CD4-positive, alpha-beta T cell treated with Interleukin-15 for 4 hours (primary cell): ENCODE results near the gene STAB1.
A peak's percentile ranks its signal among the peaks of the same experiment; 100 is the strongest.
"Not testable (repeated sequence)": the region's sequence is repeated elsewhere in the genome, so short reads cannot be mapped to it uniquely, and the experiment has no call there.

Source experiments
- DNase-seq: peaks from one replicate; pipeline ENCODE4 v3.0.0-alpha.2; 2020; ENCODE audit warnings: low spot score

The STAB1 gene

DNA sequence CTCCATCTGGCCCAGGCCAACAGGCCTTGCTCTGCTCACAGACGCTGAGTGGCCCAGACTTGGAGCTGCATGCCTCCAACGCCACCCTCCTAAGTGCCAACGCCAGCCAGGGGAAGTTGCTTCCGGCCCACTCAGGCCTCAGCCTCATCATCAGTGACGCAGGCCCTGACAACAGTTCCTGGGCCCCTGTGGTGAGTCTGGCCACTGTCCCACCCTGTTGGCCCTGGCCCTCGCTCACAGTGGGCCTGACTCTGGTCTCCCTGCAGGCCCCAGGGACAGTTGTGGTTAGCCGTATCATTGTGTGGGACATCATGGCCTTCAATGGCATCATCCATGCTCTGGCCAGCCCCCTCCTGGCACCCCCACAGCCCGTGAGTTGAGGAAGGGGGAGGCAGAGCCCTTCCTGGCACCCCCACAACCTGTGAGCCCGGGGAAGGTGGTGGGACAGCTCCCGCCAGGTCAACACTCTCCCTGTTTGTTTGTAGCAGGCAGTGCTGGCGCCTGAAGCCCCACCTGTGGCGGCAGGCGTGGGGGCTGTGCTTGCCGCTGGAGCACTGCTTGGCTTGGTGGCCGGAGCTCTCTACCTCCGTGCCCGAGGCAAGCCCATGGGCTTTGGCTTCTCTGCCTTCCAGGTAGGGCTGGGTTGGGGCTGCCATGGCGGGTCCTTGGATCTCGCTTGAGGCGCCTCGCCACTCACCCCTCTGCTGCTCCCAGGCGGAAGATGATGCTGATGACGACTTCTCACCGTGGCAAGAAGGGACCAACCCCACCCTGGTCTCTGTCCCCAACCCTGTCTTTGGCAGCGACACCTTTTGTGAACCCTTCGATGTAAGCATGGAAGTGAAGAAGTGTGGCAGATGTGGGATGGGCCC is 28.5 kb downstream of the STAB1 start:
- DNase-seq, result no peak

DNA sequence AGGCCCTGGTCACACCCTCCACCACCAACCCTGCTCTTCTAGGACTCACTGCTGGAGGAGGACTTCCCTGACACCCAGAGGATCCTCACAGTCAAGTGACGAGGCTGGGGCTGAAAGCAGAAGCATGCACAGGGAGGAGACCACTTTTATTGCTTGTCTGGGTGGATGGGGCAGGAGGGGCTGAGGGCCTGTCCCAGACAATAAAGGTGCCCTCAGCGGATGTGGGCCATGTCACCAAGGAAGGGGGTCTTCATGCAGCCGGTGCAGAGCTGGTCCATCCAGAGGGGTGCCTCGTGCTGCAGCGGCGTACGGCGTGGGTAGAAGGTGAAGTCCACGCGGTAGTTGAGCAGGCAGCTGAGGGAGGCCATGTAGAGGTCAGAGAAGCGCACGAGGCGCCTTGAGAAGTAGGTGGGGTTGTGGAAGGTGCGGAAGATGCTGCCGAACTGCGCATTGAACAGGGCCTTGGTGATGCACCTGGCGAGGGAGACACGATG is 29.2 kb downstream of the STAB1 start:
- DNase-seq, result no peak

DNA sequence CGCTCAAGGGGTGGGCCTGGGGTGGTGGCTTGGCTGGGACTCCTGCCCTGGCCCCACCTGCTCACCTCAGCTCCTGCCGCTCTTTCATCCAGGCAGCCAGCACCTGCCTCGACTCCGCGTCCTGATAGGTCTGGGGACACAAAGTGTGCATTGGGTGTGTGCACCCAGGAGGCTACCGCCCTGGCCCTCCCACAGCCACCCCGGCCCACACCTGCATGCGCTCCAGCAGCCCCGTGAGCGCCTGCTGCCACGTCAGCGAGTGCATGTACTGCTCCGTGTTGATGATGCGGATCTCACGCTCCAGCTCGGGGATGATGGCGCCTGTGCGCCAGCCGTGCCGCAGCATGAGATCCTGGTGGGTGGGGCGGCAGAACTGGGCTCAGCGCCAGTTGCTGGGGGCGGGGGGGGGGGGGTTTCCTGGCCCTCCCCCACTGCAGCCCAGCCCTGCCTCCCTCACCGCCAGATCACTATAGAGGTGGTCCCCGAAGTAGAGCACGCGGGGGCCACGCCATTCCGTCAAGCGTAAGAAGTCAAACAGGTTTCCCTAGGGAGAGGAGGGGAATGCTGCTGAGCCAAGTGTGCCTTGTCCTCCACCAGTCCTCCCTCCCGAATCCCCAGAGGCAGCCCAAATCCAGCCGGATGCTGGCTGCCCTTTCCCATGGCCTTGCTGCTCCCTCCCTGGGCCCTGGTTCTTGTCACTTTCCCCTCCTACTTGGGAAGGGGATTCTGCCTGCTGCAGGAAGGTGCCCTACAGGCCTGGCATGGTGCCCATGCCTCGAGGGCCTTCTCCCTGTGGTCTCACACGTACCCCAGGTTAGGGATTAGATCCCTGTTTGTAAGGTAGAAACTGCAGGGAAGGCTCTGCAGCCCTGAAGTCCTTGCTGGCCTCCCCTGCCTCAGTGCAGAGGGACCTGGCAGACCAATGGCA is 29.9 kb downstream of the STAB1 start:
- DNase-seq, result no peak

DNA sequence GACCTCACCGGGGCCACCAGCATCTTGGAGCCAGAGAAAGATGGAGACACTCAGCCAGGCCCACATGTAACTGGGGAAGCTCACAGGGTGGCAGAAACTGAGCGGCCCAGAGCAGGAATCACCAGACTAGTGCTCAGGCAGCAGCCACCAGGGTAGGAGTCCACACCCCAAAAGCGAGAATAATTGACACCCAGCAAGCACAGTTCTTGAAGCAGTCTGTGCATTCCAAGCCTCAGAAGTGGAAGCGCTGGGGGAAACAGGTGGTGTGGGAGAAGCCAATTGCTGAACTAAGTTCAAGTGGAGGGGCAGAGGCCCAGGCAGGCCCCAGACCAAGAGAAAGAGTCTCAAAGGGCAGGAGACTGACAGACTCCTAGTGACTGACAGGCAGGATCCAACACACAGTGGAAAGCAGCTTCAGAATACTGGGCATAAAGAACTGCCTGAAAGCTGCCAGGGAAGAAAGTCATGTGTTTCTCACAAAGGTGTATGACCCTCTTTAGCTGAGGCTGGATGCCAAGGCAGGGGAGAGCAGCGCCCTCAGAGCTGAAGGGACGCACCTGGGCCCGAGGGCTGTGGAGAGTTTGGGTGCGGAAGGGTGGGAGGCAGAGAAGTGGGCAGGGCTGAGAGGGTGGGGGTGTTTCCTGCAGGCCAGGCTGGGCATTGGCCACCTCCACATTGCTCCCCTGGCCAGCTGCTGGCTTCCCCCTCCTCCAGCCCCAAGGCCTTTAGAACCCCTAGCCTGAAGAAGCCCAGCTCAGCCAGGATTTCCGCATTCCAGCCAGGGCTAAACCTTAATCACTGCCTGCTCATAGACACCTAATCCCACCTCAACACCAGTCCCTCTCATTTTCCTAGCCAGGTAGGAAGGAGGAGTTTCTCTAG is 30.8 kb downstream of the STAB1 start:
- no peak for DNase-seq

DNA sequence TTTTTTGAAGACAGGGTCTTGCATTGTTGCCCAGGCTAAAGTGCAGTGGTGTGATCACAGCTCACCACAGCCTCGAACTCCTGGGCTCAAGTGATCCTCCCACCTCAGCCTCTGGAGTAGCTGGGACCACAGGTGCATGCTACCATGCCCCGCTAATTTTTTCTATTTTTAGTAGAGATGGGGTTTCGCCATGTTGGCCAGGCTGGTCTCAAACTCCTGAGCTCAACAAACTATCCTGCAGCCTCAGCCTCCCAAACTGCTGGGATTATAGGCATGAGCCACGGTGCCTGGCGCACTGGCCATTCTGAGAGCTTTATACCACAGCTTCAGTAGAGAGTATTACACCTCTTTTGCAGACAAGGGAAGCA is 31.5 kb downstream of the STAB1 start:
- DNase-seq, result not testable (repeated sequence)

DNA sequence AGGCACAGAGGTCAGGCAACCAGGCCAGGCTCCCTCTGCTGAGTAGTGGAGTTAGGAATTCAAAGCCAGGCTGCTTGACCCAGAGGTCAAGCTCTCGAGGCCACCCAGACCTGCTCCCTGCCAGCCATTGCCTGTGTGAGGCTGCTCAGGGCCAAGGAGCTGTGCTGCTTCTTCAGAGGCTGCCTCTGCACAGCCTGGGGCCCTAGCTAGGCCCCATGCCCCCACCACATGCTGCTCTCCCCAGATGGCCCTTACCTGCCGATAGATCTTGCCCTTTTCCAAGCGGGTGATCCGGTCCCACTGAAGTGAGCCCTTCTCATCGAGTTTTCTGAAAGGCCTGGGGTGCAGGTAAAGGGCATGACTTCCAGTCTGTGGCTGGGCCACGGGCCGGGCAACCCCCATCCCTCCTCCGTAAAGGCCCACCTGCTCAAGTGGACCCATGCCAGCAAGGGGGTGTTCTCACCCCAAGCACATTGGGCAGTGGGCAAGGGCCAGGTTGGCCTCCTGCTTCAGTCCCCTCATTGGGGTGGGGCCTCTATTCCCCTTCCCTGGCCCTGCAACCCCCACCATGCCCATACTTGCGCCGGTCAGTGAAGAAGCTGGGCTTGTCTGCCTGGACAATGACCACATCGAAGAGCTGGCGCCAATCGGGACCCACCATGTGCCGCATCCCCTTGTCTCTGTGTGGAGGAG is 32.0 kb downstream of the STAB1 start:
- no peak for DNase-seq

DNA sequence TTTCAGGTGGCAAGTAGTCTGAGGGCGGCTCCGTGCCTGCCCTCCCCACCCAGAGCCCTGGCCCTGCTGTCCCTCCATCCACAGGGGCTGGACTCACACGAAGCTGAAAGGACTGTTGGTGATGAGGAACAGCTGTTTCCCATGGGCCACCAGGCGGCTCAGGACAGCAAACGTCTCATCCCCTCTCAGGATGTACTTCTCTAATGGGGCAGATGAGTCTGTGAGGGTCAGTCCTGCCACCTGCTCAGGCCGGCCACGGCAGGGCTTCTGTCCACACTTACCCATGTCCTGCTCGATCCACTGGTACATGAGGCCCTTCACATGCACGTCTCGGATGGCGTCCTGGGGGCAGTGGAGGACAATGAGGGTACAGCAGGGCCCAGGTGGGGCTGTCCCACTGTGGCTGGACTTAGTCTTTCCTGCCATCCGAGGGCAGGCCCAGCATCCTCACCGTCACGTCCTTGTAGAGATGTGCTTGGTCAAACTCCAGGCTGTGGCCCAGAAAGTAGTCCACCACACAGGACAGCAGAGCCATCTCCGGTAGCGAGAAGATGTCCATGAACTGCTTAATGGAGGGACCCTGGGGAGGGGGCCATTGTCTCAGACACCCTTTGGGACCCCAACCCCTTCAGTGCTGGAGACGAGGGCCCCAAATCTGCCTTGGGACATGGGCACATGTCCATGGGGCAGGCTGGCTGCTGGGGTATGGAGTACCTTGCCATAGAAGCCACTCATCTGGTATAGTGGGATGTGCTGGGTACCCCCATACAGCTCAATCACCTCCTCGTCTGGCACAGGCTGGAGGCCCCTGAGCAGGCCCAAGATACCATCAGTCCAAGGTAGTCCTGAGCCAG is 32.8 kb downstream of the STAB1 start:
- DNase-seq, result no peak

DNA sequence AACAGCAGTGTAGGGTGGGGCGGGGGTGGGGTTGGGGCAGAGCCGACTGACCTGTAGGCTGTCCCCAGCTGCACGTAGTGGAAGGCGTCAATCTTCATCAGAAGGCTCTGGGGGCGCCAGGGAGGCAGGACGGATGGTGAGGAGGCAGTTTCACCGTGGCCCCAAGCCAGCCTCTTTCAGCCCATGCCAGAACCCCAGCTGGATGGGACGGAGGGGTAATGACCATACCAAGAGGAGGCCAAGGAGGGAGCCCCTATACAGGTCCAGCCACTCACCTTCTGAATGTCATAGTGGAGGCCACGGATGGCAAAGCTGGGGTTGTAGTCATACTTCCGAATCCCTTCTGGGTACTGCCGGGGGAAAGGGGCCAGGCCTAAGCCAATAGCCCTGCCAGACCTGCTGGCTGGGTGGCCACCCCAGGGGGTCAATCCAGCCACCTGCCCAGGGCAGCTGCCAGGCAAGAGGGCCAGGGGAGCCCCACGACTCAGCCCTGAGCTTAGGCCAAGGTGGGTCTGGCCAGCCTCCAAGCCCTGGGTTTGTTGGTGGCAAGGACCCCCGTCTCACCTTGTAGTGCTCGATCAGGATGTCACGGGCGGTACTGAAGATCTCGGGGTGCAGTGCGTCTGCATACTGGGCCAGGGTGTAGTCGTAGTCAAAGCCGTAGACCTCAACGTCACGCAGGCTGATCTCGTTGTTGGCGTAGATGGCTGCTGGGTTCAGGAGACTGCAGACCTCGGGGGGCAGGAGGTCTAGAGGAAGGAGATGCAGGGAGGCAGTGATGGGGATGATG is 33.6 kb downstream of the STAB1 start:
- no peak for DNase-seq

DNA sequence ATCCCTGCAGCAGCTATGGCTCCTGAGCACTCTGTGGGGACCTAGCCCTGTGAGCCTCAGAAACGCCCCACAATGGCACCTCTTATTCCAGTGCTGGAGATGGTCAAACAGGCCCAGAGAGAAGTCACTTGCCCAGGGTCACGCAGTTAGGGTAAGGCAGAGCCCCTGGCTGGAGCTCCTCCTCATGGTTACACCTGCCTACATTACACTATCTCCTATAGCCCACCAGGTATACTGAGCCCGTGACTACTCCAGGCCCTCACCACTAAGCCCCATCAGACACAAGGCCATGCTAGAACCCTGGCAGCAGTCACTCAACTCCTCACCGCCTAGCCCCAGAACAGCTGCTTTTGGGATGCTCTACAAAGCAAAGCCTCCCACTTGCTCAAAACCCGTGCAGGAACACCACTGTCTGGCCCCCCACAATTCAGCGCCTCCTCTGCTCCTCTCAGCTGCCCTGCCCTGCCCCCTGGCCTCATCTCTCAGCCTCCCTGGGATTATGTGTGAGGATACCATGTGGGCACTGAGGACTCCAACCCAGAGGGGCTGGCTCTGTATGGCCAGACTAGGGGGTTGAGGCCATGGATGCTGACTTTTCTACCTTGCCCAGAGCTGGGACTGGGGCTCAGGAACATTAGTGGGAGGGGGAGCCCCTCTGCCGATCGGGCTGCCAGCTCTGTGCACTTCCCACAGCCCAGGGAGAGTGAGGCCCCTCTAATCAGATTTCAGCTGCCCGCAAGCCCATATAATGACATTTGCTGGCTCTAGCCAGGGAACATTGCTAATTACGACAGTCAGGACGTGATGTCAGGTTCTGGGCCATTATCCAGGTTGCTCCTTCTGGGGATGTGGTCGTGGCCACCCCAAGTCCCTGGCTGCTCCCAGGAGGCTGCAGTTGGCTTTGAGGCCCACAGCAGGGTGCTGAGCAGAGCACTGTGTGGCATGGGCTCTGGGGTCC is 34.5 kb downstream of the STAB1 start:
- no peak for DNase-seq

DNA sequence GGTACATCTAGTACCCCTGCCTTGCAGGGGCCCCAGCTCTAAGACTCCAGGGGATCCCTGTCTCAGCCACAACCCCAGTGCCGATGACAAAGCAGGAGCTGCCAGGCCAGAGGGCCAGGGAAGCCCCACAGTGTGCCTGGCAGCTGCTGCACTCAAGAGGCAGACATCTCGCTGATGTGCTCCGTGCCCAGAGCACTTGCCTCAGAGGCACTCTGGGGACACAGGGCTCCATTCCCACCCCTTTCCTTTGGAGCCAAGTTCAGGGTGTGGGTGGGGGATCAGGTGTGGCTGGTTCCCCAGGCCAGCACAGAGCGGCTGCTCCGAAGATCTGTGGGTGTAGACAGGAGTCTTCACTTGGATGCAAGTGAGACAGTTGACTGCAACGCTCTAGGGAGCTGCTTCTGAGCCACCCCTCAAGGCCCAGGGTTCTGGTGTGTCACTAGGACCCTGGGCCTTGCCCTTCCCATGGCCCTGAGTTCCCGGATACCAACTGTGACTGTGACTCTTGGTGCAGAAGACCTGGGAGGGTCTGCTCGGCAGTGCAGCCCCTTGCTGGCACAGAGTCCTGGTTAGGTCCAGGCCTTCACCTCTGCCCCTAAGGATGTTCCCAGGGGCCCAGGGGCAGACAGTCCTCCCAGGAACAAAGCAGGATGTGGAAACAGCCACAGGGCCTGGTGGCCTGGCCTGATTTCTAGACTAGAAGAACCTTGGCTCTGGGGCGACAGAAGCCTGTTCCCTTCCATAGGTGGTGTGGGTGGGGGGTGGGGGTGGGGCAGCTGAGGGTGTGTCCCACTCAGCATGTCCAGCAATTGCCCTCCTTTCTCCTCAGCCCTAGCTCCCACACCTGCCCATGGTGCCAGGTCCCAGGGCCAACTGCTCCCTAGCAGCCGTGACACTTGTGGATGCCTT is 36.0 kb downstream of the STAB1 start:
- no peak for DNase-seq

DNA sequence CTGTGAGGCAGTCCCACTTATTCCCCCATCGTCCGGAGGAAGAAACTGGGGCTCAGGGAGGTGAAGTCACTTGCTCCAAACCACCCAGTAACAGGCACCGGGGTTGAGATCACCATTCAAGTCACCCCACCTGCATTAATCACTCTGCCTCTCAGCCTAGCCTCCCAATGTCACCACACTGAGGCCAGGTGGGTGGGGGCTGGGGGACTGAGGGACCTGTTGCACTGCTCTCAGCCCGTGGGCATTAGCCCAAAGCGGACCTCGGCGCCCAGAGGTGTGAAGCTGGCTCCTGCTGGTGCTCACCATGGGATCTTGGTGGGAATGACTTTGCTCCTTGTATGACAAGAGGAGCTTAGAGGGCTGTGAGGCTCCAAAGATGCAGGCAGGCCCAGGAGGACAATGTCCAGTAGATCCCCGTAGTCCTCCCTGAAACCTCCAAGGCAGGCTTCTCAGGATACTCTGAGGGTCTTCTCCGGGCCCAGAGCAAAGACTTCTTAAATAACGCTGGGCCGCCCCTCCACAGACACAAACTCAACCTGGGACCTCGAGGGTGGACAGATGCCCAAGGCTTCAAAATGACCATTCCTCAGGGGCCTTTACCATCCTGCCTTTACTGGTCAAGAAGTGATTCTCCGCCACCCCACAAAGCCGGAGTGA is 36.9 kb downstream of the STAB1 start:
- no peak for DNase-seq

DNA sequence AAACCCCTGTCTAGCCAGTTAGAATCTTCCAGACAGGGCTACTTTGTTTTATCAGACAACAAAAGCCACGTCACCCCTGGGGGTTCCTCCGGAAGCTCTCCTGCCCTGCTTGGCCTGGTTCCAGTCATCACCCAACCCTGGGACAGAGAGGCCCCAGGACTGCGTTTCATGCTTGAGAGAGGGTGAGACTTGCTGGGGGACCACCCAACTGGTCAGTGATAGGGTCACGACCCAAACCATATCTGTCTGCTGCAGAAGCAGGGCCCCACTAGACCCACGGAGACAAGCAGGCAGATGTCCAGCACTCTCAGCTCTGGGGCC is 37.3 kb downstream of the STAB1 start:
- peak; percentile 33 for DNase-seq

DNA sequence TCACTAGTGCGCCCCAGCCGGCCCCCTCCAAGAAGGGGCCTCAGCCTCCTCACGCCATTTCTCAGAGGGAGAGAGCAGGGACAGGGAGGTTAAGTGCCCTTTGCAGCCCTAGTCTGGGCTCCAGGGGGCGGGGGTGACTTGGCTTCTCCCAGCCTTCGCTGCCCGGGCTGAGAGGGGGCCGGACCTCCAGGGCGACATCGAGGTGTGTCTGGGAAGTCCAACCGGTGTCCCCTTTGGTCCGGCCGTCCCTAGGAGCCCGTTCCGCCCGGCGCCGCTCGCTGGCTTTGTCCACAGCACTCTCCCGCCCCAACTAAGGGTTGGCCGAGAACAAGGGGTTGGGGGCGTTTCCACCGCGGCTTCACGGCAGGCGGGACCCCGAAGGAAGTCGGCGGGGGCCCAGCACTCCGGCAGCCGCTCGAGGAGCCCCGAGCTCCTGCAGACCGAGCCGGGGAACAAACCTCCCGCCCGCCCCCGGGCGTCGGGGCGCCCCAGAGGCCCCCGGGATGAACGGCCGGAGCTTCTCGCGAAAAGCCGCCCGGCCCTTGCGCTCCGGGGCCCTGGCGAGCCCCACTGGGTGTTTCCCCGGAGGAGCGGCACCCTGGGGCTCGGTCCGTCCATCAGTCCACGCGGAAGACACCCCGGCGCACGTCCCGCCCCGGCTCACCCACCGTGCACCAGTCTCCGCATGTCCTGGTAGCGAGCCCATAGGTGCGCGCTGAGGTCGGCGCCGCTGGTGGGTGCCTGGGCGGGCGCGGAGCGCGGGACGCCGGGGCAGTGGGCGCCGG is 37.9 kb downstream of the STAB1 start:
- DNase-seq, result no peak

DNA sequence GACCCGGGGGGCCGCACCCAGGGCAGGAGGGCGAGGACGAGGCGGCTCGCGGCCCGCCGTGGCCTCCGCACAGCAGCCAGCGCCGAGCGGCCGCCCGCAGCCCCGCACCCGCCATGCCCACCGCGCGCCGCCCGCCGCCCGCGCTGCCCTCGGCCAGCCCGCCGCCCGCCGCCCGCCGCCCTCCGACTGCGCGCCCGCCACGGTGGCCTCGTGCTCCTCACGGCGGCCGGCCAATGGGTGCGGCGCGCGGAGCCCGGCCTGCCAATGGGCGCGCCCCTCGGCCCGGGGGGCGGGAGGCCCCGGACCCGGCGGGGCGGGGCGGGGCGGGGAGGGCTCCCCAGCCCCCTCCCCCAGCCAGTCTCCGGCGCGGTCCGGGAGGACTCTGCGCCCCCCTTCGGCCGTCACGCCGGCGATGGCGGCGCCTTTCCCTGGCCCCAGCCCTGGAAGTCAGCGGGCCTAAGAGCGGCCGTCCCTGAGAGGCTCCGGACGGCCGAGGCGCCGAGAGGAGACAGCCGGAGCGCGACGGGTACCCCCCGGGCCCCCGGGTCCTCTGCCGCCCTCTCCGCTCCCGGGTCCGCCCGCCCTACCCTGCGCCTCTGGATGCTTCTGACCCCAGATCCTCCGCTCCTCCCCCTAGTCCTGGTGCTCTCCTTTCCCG is 38.6 kb downstream of the STAB1 start, which contains the start of gene NT5DC2:
NT5DC2 (minus strand) TSS at position 235 of the 658 bp plus-strand sequence; CDS start at position 115, 120 bp downstream.
- peak; percentile 56 for DNase-seq
